B cell (primary cell): ENCODE data around the gene MPEG1.

Experiments used
- CTCF ChIP-seq: fragments of 200-600 bp; IDR thresholded peaks from one replicate; pipeline ENCODE4 v1.8.0; 2022; ENCODE audit warnings: antibody characterized with exemption, mild to moderate bottlenecking
- EZH2 ChIP-seq: IDR thresholded peaks from 2 replicates; pipeline ENCODE4 v1.6.1; 2012; ENCODE audit warnings: borderline replicate concordance, low read depth, mild to moderate bottlenecking, moderate library complexity, low read length; ENCODE audit not compliant: insufficient read depth, poor library complexity, severe bottlenecking

DNA sequence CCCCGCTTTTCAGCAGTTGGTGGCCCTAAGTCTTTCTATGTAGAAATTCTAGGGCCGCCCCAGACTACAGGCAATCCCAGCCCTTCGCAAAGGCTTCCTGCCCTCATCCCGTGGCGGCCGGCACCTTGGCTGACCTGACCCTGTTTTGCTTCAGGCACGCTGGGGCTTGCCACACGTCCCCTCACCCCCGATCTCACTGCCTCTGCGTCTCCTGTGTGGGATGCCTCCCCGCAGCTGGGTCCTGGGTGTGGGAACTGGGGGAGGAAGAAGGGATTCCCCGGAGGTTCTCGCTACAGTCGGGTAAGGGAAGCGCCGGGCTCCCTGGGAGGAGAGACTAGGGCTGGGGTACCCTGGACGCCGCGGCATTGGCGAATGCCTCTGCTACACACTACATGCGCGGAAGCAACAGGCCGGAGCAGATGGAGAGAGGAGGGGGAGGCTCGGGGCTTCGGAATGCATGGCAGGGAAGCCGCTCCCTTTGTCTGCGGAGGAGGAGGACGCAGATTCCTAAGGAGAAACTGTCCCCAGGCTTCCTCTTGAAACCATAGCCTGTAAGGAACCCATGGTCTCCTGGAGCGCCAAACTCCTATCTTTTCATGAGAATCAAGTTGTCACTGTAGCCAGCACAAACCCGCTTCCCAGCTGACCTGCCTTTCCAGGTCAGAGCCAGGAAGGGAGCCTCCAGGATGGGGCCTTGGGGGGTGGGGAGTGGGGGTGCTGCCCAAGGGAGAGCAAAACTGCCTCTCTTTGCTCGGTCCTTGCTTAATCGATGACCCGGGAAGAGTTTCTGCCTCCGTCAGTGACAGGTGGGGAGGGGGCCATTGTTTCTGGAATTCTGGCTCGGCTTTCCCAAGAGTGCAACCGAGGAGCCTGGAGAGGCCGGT, 39.4 kb downstream of the MPEG1 start:
- TF ChIP-seq CTCF (no peak), EZH2 (no peak)
